KOPT-K1 (cell line): ENCODE results near the gene MACROH2A1.
A peak's percentile ranks its signal among the peaks of the same experiment; 100 is the strongest.

Experiments used
- H3K27ac ChIP-seq: fragments of 200-600 bp; sonication (generic); 2 replicates; pipeline ENCODE4 v1.5.1; 2016; ENCODE audit warnings: antibody characterized with exemption, mild to moderate bottlenecking, low read depth, low read length; ENCODE audit not compliant: poor library complexity, severe bottlenecking
- H3K36me3 ChIP-seq: fragments of 200-600 bp; sonication (generic); 2 replicates; pipeline ENCODE4 v1.5.1; 2017; ENCODE audit warnings: antibody characterized with exemption, mild to moderate bottlenecking, low read length, moderate library complexity; ENCODE audit not compliant: insufficient read depth
- H3K9me3 ChIP-seq: fragments of 200-600 bp; sonication (generic); 2 replicates; pipeline ENCODE4 v1.5.1; 2017; ENCODE audit warnings: antibody characterized with exemption, low read length, mild to moderate bottlenecking; ENCODE audit not compliant: insufficient read depth, poor library complexity, severe bottlenecking

The MACROH2A1 gene

DNA sequence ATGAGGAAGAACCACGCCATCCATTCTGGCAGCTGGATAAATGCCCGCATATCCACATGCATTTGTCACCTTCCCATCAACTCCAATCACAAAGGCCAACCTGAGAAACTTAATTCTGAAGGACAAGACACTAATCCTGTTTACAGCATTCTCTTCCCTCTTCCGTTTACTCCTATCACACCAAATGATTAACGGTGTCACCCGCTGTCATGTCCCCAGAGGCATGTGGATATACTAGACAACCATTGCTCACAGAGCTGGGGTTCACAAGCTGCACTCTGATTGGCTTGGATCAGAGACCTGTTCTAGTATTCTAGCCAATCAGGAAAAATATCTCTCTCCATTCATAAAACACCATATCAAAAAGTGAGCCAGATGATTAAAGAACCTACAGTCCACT is 3.6 kb downstream of the MACROH2A1 start:
- no peak overlapping the region for H3K27ac ChIP-seq
- H3K9me3 ChIP-seq: no peaks in the 10 kb centered on the region
- H3K36me3 ChIP-seq: peaks cover 64% of the 10 kb centered on the region

DNA sequence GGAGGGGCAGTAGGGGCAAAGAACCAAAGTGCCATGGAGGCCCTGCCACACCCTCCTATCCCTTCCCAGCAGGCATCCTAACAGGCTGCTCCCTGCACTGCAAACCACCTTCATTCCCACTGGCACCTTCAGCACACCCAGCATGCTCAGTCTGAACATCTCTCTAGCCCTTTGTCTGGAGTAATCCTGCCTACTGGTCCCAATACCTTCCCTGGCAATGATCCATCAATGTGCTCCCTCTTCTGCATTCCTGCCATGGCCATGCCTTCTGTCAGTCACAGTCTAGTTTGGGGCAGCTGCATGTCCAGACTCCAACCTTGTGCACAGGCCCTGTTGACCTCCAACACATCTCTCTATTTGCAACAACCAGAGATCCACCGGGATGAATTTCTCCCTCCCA is 4.9 kb downstream of the MACROH2A1 start:
- Histone ChIP-seq H3K36me3 (peaks cover 77% of the 10 kb centered on the region), H3K27ac (no peak overlapping the region), H3K9me3 (no peaks in the 10 kb centered on the region)

DNA sequence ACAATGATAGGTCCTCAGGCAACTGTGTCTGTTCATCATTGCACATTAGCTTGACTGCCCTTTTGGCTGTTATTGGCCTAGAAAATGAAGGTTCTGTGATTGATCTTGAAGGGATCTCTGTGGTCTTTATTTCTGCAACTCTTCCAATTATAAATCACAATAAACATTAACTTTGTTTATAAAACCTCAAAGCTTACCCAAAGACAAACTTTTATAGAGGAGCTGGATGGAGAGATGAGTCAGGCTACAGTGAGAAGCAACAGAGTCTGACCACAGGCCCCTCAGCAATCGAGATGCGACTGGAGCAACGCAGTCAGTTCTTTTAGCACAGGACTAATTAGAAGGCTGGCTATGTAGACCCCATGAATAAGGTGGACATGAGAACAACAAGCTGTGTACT is 5.3 kb downstream of the MACROH2A1 start:
- peaks cover 81% of the 10 kb centered on the region for H3K36me3 ChIP-seq
- H3K9me3 ChIP-seq: no peaks in the 10 kb centered on the region
- H3K27ac ChIP-seq: no peak overlapping the region

DNA sequence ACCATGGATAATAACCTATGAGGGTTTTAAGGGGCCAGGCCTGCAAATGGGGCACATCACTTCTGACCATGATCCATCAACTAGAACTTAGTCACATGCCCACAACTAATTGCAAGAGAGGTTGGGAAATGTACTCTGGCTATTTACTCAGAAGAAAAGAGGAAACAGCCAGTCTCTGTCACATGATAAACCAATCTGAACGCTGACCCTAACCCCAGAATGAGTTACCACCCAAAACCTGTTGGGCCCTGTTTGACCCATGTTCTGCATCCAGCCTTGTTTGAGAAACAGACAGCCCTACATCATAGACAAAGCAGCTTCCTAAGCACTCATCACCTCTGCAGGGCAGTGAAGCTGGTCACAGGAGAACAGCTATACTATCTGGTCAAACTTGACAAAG is 5.8 kb downstream of the MACROH2A1 start:
- H3K27ac ChIP-seq: no peak overlapping the region
- H3K9me3 ChIP-seq: no peaks in the 10 kb centered on the region
- H3K36me3 ChIP-seq: peaks cover 86% of the 10 kb centered on the region

DNA sequence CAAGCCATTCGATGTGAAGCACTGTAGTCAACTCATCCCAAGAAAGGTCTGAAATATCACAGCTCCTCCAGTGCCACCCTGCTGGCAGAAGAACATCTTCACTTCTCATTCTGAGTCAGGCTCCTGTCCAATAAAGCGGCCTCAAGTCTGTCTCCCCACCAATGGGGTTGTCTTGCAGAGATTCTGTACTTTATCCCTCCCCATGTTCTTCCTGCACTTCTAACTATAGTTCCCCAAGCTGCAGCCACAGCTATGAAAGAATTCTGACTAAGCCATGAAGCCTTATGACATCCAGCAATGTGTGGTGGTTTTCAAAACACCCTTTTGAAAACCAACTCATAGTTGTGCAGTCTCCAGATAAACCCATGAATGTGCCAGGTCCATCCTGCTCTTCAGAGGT is 6.8 kb downstream of the MACROH2A1 start:
- Histone ChIP-seq H3K27ac (peak overlapping the region; percentile 10), H3K9me3 (no peaks in the 10 kb centered on the region), H3K36me3 (peaks cover 92% of the 10 kb centered on the region)

DNA sequence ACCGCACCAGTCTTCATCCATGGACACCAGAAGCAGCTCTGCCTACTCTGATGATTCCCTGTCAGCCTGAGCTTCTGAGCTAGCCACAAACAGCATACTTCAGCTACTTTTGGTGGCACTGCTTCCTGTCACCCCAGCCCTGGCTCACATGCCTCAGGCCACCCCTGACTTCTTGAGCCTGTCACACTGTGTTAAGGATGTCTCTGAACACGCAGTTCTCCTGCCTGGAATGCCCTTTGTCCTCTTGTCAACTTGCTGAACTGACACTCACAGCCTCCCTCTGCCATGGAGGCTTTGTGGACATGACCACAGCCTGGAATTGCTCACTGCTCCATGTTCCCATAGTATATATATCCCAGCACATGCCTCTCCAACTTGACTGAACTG is 7.2 kb downstream of the MACROH2A1 start:
- Histone ChIP-seq H3K36me3 (peaks cover 92% of the 10 kb centered on the region), H3K9me3 (no peaks in the 10 kb centered on the region), H3K27ac (peak overlapping the region; percentile 10)

DNA sequence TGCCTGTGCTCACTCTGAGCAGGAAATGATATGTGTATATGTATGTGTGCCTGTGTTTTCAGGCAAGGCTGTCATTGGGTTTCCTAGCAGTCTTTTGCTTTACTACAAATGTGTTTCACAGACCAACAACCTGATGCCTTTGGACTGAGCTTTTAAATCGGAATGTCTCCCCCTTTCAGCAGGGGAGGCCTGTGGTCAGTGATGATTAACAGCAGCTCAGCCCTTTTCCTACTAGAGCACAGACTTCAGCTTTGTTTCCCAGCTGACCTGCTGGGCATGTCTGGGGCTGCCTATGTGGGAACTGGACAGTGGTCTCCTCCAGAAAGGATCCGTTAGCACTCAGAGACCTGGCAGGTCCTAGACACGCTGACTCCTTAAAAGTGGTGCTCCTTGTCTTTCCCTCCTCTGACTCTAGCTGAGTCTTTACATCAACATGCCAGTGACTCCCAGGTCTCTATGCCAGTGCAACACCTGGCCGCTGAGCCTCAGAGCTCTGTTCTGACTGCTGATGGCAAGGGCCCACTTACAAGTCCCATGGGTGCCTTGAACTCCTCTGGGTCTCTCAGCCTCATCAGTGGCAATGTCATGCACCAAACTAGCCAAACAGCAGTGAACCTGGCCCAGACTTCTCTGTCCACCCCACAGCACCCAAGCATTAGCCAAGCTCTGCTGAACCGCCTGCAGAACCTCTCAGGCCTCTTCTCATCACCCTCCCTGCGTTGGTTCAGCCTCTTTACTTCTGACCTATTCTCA is 7.7 kb downstream of the MACROH2A1 start:
- Histone ChIP-seq H3K36me3 (peaks cover 92% of the 10 kb centered on the region), H3K9me3 (no peaks in the 10 kb centered on the region), H3K27ac (peak overlapping the region; percentile 10)

DNA sequence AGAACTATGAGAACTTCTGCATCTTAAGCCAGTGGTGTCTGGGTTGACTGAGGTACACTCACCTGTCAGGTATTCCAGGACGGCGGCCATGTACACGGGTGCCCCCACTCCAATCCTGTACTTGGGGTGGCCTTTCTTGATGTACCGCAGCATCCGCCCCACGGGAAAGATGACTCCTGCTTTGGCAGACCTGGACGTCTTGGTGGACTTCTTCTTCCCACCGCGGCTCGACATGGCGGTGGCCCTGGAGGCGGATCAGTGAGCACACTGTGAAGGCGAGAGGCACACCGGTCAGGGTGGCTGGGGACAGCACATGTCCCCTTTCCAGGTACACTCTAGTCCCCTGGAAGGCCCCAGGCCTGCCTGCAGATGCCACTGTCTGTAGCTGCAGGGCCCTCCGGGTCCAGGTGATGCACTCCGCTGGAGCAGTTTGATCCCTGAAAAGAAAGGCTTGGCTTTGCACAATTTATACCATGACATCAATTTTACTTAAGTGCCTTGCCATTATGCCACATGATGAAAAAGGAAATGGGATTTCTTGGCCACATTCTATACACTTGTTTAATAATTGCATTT is 10.1 kb downstream of the MACROH2A1 start:
- Histone ChIP-seq H3K9me3 (no peaks in the 10 kb centered on the region), H3K27ac (no peak overlapping the region), H3K36me3 (peaks cover 100% of the 10 kb centered on the region)

DNA sequence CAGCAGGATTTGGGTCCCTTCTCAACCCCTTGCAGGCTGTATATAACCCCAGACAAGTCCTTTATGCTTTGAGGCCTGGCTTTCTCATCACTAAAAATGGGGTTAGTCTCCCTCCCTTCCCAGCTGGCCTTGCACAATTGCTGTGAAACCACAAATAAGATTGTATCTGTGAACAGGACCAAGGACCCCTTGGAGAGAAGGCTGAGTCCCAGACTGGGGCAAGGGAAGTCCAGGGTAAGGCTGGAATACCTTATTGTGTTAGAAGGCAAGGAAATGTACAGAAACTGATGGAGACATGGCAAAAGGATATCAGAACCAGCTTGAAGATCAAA is 11.4 kb downstream of the MACROH2A1 start:
- Histone ChIP-seq H3K27ac (no peak overlapping the region), H3K36me3 (peaks cover 100% of the 10 kb centered on the region), H3K9me3 (no peaks in the 10 kb centered on the region)

DNA sequence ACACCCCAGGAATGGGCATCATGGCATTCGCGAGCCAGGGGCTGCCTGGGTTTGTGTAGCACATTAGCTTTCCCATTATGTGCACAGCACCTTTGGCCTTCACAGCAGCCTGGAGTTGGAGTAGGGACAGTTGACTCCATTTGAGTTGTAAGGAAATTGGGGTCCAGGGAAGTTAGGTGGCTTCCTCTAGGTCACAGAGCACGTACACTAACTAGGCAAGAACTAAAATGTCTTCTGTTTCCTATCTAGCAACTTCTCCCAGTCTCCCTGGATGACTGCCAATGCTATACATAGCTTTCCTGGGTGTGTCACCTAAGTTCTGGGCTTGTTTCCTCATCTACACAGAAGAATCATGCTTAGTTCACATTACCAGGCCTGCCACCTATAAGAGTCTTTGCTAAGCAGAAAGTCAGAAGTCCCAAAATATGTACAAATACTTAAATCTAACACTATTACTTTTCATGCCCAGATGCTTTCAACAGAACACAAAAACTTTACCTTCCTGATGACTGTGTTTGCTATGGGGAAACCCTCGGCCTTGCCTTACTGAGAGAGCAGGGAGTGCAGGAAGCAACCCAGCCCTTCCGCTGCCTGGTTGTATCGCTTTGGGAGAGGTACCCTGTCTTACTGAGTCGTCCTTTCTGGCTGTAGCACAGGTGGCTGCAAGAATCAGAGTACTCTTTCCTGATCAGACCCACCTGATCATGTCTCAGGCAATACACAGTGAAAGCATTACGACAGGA is 12.0 kb downstream of the MACROH2A1 start:
- Histone ChIP-seq H3K9me3 (no peaks in the 10 kb centered on the region), H3K36me3 (peaks cover 100% of the 10 kb centered on the region), H3K27ac (no peak overlapping the region)

DNA sequence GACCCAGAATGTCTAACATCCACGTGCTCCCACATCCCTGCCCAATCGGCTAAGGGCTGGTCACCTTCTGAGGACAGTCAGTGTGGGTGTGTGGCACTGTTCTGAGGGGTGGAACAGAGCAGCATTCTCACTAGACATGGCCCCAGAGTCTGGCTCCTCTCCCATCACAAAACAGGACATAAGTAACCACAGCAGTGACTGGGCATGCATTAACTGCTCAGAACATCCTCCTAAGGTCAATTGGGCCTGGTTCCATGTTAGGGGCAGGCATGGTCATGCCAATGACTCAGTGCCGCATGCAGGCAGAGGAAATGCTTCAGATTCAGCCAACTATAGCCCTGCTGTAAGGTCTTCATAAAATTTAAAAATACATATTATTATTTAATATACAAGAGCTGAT is 12.9 kb downstream of the MACROH2A1 start:
- Histone ChIP-seq H3K36me3 (peaks cover 100% of the 10 kb centered on the region), H3K9me3 (no peaks in the 10 kb centered on the region), H3K27ac (peak overlapping the region; percentile 32)

DNA sequence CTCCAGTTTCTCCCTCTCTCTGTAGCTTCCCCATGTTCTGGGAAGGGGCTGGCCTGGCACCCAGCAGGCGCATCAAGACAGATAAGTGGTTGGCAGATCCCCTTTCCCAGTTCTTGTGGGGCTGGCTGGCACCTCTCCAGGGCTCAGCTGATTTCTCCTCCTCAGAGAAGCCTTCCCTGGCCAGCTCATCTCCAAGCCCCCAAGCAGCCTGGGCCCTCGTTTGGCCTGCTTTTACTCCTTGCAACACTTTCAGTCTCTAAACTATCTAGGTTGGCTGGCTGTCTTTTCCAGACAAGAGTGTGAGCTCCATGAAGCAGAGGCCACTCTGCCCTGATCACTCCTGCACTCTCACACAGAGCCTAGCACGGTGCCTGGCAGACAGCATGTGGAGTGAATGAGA is 13.5 kb downstream of the MACROH2A1 start:
- peaks cover 100% of the 10 kb centered on the region for H3K36me3 ChIP-seq
- peak overlapping the region; percentile 32 for H3K27ac ChIP-seq
- H3K9me3 ChIP-seq: no peaks in the 10 kb centered on the region

DNA sequence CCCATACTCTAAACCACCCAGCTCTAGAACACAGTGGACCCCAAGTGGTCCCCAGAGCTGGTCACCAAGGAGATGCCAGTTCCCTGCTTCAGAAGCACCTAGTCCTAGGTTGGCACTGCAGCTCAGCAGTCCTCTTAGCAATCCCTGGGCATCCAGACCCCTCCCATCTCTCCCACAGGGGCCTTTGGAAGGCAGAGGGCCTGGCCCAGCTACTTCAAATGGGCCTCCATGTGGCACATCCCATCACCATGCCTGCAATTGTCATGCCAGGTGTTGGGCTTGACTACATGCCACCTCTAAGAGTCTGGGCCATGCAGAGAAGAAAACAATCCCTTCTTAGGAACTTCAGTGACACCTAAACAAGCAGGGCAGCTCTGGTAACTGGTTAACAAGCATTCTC is 14.1 kb downstream of the MACROH2A1 start:
- Histone ChIP-seq H3K27ac (peak overlapping the region; percentile 32), H3K36me3 (peaks cover 100% of the 10 kb centered on the region), H3K9me3 (no peaks in the 10 kb centered on the region)

DNA sequence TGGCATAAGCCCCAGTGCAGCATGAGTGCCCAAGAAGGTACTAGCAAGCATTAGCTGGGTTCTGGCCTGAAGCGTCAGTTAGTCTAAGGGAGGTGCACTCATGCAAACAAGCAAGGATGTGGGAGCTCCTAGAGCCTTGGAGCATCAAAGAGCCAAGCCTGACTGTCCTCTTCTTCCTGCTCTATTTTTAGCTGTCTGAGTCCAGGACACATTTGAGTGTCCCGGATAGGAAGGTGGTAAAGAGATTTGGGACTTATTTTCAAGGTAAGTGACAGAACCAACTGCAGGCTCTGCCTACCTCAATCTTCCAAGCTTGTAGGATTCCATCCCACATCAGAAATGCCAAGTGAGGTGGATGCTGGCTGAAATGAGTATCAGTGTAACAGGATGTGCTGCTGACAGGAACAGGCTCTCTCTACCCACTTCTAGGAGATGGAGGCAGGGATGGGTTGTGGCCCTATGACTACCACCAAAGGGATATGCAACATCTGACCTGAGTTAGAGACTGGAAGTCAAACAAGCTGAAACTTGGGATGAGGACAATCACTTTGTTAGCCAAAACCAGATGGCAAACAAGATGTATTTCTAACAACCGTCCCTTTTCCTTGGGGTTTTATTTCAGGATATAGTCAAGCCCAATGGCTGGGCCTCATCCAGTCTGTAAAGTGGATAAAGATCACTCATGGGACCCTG is 15.1 kb downstream of the MACROH2A1 start:
- Histone ChIP-seq H3K36me3 (peaks cover 100% of the 10 kb centered on the region), H3K27ac (peak overlapping the region; percentile 32), H3K9me3 (no peaks in the 10 kb centered on the region)

DNA sequence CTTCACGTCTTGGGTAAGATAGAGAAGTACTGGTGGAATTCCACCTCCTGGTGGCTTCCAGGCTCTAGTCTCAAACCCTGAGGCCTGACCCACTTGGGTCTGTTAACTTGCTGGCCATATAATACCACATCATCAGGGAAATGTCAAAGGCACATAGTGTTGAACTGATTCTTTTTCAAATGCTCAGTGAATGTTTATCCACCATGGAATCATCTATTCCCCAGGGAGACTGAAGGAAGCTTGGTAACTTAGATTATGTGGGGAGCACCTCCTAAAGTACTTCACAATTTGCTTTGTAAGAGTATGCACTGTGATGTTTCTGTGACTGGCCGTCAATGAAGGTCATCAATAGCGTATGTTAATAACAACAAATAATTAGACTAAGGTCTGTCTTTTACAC is 16.1 kb downstream of the MACROH2A1 start:
- Histone ChIP-seq H3K9me3 (no peaks in the 10 kb centered on the region), H3K27ac (peak overlapping the region; percentile 8), H3K36me3 (peaks cover 100% of the 10 kb centered on the region)
